ENCODE results near the gene NR2E1.

NR2E1 gene

DNA sequence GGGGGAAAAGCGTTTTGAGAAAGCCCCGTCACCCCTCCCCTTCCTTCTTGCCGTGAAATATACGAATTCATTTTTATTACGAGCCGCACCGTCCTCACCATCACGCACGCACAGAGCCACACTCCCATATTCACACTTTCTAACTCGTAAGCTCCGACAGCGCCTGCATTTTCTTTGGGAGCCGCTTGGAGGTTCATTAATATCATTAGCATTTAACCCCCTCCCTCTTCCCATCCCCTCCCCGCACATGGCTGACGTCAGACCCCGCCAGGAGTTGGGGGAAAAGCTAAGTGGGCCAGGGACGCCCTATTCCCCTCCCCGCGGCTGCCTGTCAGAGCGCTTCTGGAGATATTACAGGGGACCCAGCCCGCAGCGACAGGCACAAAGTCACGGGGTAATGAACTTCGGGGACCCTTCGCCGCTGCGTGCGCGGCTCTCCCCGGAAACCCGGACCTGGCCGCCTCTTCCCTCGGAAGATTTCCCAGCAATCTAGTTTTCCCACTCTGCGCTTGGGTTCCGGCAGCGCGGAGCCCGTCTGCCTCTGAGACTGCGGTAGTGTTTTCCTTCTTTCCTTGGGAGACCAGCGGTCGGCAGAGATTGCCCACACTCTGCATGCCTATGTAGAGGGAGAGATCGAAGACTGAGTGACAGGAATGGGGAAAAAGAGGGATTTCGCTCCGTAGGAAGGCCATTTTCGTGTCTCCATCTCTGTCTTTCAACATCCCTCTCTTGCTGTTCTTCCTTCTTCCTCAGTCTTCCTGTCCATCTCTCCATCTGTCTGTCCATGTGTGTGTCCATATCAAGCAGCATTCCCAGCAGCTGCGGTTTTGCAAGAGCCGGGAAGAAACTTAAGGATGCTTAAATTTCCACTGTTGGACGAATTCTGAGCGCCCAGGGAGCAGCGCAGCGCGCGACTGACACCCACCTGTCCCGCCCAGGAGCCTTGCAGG, at the start of gene NR2E1 (continued):
- TF ChIP-seq ZBTB48 (tag by site-specific recombination; IDR thresholded peaks at IDR 0.05) (0 out of 2 replicates have a peak, but pooled peaks have one; percentile 25), ZNF350 (tag by site-specific recombination; IDR thresholded peaks at IDR 0.05) (no peak), KLF8 (tag by site-specific recombination; IDR thresholded peaks at IDR 0.05) (peak; percentile 54; the same call in 1 of the 2 replicates), GFI1B (tag by site-specific recombination; IDR thresholded peaks at IDR 0.05) (no peak), SETDB1 (IDR thresholded peaks at IDR 0.05; ENCODE audit: insufficient read length, low read length) (no peak), ZNF596 (tag by site-specific recombination; IDR thresholded peaks at IDR 0.05) (no peak), ZNF114 (tag by site-specific recombination; IDR thresholded peaks at IDR 0.05) (no peak), ZNF837 (tag by site-specific recombination; IDR thresholded peaks at IDR 0.05) (no peak), ZNF214 (tag by site-specific recombination; IDR thresholded peaks at IDR 0.05; ENCODE audit: borderline replicate concordance) (no peak), ZNF792 (tag by site-specific recombination; IDR thresholded peaks at IDR 0.05) (no peak), ZNF473 (tag by site-specific recombination; IDR thresholded peaks at IDR 0.05) (no peak), SCRT1 (tag by site-specific recombination; IDR thresholded peaks at IDR 0.05; ENCODE audit: borderline replicate concordance) (no peak), ZNF558 (tag by site-specific recombination; IDR thresholded peaks at IDR 0.05) (no peak), ZNF560 (tag by site-specific recombination; IDR thresholded peaks at IDR 0.05; ENCODE audit: borderline replicate concordance) (no peak), ZNF175 (tag by site-specific recombination; IDR thresholded peaks at IDR 0.05) (no peak), ZNF2 (tag by site-specific recombination; IDR thresholded peaks at IDR 0.05) (no peak; the same call in 1 of the 2 replicates), TCF7L2 (IDR thresholded peaks at IDR 0.05; ENCODE audit: borderline replicate concordance, low read depth, low read length) (no peak), ZNF16 (tag by site-specific recombination; IDR thresholded peaks at IDR 0.05; ENCODE audit: low read depth) (no peak), ZSCAN30 (tag by site-specific recombination; IDR thresholded peaks at IDR 0.05) (peak; percentile 8; the same call in 1 of the 2 replicates)
- TF ChIP-seq, protein P1, sequence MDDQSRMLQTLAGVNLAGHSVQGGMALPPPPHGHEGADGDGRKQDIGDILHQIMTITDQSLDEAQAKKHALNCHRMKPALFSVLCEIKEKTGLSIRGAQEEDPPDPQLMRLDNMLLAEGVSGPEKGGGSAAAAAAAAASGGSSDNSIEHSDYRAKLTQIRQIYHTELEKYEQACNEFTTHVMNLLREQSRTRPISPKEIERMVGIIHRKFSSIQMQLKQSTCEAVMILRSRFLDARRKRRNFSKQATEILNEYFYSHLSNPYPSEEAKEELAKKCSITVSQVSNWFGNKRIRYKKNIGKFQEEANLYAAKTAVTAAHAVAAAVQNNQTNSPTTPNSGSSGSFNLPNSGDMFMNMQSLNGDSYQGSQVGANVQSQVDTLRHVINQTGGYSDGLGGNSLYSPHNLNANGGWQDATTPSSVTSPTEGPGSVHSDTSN (CRISPR knock-in tag; IDR thresholded peaks at IDR 0.05): peak; percentile 63; the same call in 1 of the 2 replicates
- TF ChIP-seq, protein P2, sequence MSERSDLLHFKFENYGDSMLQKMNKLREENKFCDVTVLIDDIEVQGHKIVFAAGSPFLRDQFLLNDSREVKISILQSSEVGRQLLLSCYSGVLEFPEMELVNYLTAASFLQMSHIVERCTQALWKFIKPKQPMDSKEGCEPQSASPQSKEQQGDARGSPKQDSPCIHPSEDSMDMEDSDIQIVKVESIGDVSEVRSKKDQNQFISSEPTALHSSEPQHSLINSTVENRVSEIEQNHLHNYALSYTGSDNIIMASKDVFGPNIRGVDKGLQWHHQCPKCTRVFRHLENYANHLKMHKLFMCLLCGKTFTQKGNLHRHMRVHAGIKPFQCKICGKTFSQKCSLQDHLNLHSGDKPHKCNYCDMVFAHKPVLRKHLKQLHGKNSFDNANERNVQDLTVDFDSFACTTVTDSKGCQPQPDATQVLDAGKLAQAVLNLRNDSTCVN (tag by site-specific recombination; optimal IDR thresholded peaks at IDR 0.05): peak; percentile 26
- TF ChIP-seq, protein P3, sequence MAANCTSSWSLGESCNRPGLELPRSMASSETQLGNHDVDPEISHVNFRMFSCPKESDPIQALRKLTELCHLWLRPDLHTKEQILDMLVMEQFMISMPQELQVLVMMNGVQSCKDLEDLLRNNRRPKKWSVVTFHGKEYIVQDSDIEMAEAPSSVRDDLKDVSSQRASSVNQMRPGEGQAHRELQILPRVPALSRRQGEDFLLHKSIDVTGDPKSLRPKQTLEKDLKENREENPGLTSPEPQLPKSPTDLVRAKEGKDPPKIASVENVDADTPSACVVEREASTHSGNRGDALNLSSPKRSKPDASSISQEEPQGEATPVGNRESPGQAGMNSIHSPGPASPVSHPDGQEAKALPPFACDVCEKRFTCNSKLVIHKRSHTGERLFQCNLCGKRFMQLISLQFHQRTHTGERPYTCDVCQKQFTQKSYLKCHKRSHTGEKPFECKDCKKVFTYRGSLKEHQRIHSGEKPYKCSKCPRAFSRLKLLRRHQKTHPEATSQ (tag by site-specific recombination; IDR thresholded peaks at IDR 0.05): no peak
- TF ChIP-seq, protein P4, sequence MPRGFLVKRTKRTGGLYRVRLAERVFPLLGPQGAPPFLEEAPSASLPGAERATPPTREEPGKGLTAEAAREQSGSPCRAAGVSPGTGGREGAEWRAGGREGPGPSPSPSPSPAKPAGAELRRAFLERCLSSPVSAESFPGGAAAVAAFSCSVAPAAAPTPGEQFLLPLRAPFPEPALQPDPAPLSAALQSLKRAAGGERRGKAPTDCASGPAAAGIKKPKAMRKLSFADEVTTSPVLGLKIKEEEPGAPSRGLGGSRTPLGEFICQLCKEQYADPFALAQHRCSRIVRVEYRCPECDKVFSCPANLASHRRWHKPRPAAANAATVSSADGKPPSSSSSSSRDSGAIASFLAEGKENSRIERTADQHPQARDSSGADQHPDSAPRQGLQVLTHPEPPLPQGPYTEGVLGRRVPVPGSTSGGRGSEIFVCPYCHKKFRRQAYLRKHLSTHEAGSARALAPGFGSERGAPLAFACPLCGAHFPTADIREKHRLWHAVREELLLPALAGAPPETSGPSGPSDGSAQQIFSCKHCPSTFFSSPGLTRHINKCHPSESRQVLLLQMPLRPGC (tag by site-specific recombination; IDR thresholded peaks at IDR 0.05): no peak
- TF ChIP-seq, protein P5, sequence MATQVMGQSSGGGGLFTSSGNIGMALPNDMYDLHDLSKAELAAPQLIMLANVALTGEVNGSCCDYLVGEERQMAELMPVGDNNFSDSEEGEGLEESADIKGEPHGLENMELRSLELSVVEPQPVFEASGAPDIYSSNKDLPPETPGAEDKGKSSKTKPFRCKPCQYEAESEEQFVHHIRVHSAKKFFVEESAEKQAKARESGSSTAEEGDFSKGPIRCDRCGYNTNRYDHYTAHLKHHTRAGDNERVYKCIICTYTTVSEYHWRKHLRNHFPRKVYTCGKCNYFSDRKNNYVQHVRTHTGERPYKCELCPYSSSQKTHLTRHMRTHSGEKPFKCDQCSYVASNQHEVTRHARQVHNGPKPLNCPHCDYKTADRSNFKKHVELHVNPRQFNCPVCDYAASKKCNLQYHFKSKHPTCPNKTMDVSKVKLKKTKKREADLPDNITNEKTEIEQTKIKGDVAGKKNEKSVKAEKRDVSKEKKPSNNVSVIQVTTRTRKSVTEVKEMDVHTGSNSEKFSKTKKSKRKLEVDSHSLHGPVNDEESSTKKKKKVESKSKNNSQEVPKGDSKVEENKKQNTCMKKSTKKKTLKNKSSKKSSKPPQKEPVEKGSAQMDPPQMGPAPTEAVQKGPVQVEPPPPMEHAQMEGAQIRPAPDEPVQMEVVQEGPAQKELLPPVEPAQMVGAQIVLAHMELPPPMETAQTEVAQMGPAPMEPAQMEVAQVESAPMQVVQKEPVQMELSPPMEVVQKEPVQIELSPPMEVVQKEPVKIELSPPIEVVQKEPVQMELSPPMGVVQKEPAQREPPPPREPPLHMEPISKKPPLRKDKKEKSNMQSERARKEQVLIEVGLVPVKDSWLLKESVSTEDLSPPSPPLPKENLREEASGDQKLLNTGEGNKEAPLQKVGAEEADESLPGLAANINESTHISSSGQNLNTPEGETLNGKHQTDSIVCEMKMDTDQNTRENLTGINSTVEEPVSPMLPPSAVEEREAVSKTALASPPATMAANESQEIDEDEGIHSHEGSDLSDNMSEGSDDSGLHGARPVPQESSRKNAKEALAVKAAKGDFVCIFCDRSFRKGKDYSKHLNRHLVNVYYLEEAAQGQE (tag by site-specific recombination; IDR thresholded peaks at IDR 0.05): no peak
- TF ChIP-seq, protein P6, sequence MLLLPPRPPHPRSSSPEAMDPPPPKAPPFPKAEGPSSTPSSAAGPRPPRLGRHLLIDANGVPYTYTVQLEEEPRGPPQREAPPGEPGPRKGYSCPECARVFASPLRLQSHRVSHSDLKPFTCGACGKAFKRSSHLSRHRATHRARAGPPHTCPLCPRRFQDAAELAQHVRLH (tag by site-specific recombination; IDR thresholded peaks at IDR 0.05): no peak
- TF ChIP-seq, protein P7, sequence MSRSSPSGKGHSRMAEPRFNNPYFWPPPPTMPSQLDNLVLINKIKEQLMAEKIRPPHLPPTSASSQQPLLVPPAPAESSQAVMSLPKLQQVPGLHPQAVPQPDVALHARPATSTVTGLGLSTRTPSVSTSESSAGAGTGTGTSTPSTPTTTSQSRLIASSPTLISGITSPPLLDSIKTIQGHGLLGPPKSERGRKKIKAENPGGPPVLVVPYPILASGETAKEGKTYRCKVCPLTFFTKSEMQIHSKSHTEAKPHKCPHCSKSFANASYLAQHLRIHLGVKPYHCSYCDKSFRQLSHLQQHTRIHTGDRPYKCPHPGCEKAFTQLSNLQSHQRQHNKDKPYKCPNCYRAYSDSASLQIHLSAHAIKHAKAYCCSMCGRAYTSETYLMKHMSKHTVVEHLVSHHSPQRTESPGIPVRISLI (tag by site-specific recombination; IDR thresholded peaks at IDR 0.05): no peak
- TF ChIP-seq, protein P8, sequence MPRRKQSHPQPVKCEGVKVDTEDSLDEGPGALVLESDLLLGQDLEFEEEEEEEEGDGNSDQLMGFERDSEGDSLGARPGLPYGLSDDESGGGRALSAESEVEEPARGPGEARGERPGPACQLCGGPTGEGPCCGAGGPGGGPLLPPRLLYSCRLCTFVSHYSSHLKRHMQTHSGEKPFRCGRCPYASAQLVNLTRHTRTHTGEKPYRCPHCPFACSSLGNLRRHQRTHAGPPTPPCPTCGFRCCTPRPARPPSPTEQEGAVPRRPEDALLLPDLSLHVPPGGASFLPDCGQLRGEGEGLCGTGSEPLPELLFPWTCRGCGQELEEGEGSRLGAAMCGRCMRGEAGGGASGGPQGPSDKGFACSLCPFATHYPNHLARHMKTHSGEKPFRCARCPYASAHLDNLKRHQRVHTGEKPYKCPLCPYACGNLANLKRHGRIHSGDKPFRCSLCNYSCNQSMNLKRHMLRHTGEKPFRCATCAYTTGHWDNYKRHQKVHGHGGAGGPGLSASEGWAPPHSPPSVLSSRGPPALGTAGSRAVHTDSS (tag by site-specific recombination; IDR thresholded peaks at IDR 0.05): no peak

All from HEK293 (cell line).